Activated CD4-positive, alpha-beta T cell treated with anti-CD3 and anti-CD28 coated beads, Interleukin-2, amount 50 U/mL, for 1 hour (primary cell): ENCODE results near the gene KIF23.

Experiments used
- DNase-seq: peaks from one replicate; pipeline ENCODE4 v3.0.0-alpha.2; 2020

The KIF23 gene

GRCh38 chr15:69497076-69497475 lies 82.9 kb downstream of the KIF23 start:
- no peak for DNase-seq

GRCh38 chr15:69497667-69498066 lies 83.5 kb downstream of the KIF23 start:
- DNase-seq = no peak
